Heart right ventricle (tissue), 16 donors: ENCODE results near the gene PRDX3. TPM values are rescaled to one million over a fixed set of nuclear protein-coding genes. Genes with fewer than 3 reads are reported as not detected.
A peak's percentile ranks its signal among the peaks of the same experiment; 100 is the strongest.
"Not testable (repeated sequence)": the region's sequence is repeated elsewhere in the genome, so short reads cannot be mapped to it uniquely, and the experiment has no call there.

Source experiments
- ATAC-seq, 8 donors: fragments of 200-7000 bp; cut with Tn5 transposase; one replicate each; pipeline ENCODE4 v1.9.1; 2020; ENCODE audit warnings: mild to moderate bottlenecking in 8 of 8, moderate library complexity in 8 of 8, moderate number of reproducible peaks in 1 of 8
- DNase-seq, 2 donors: peaks; one replicate each; pipeline ENCODE4 v3.0.0-alpha.2; 2020
- H3K27ac ChIP-seq, 10 donors: fragments of 200-600 bp; sonication (generic) in 2 of 10; one replicate each; pipeline versions ENCODE4 v1.5.0 to v1.8.0; 2020 to 2022; ENCODE audit warnings: mild to moderate bottlenecking in 3 of 10
- H3K27me3 ChIP-seq, 7 donors: fragments of 200-600 bp; one replicate each; pipeline ENCODE4 v1.8.0; 2021 to 2022; ENCODE audit warnings: mild to moderate bottlenecking in 2 of 7
- H3K36me3 ChIP-seq, 9 donors: fragments of 200-600 bp; sonication (generic) in 1 of 9; one replicate each; pipeline versions ENCODE4 v1.5.0 to v1.8.0; 2020 to 2022; ENCODE audit warnings: mild to moderate bottlenecking in 2 of 9
- H3K4me1 ChIP-seq, 9 donors: fragments of 200-600 bp; sonication (generic) in 1 of 9; one replicate each; pipeline versions ENCODE4 v1.5.0 to v1.8.0; 2020 to 2022; ENCODE audit warnings: mild to moderate bottlenecking in 4 of 9
- H3K4me3 ChIP-seq, 10 donors: fragments of 200-600 bp; sonication (generic) in 2 of 10; one replicate each; pipeline versions ENCODE4 v1.5.0 to v1.8.0; 2020 to 2022; ENCODE audit warnings: mild to moderate bottlenecking in 7 of 10, moderate library complexity in 2 of 10
- H3K9me3 ChIP-seq, 11 donors: fragments of 200-600 bp in 10 of 11; sonication (generic) in 2 of 11; one replicate each; pipeline versions ENCODE4 v1.5.0 to v1.8.0; 2013 to 2022; ENCODE audit warnings: mild to moderate bottlenecking in 2 of 11, control low read depth in 1 of 11, moderate library complexity in 1 of 11
- CTCF ChIP-seq, 9 donors: fragments of 200-600 bp; sonication (generic) in 2 of 9; IDR thresholded peaks; one replicate each; pipeline versions ENCODE4 v1.5.0 to v1.8.0; 2021 to 2022; ENCODE audit warnings: antibody characterized with exemption in 9 of 9, mild to moderate bottlenecking in 5 of 9, moderate library complexity in 1 of 9
- WGBS, 2 donors: extraction: QIAGEN DNeasy Blood & Tissue Kit; methylation state at CpG; one replicate each; pipeline ENCODE4 v1.1.7; 2013; ENCODE audit warnings: inconsistent platforms in 1 of 2; 5-methylcytosine and 5-hydroxymethylcytosine counted together
- intact Hi-C, 10 donors: fragments of 100-400 bp; cut with DNase I; formaldehyde crosslinking; loops; one replicate each; pipeline versions ENCODE4 v1.11.1 to v1.14.2; 2022
- polyA plus RNA-seq, 2 donors: library from polyadenylated mRNA; stranded (reverse); fragments of 200-250 nt; gene quantifications; one replicate each; pipeline ENCODE4 v1.2.3, GENCODE V29; 2013
- total RNA-seq, 10 donors: library from RNA; stranded (reverse); fragmentation: NEBNext Ultra II Directional in 3 of 10; extraction: Animal tissue kit (Norgen Biotek cat#: 25700) in 3 of 10; gene quantifications; one replicate each; pipeline versions ENCODE4 v1.2.1 to v1.2.4, GENCODE V29; 2021 to 2023
- donor health status: Arrhythmogenic right ventricular cardiomyopathy.
- donor health status: ischemic (EF 13 %, LVEDD 7.1; RV severe dilation, severe dysfunction).
- donor health status: healthy with polysubstance abuse.
- donor health status: DM: no; HTN: yes; CAD: no.
- donor health status: DM: no; HTN: no; CAD: no.
- donor health status: ischemic (EF 25% LVEDD 6.9; RV normal size, moderate dysfunction).
- donor health status: ischemic (EF 25% LVEDD 5.7; RV mildly dilated, moderate dysfunction).
- donor health status: healthy.
- donor health status: DM: yes; HTN: yes; CAD: no.
- donor health status: Ischemic cardiomyopathy.
- donor health status: ischemic (EF 35%, LVEDD 5.7; RV mildly dilated, moderate dysfunction).
- donor health status: nonischemic (EF 11% LVEDD 7.7; RV severe dilation, severe dysfunction).
- donor health status: DM: yes; HTN: yes; CAD: no.
- donor health status: PGD.
- donor health status: ischemic (EF 29% LVEDD 5.4; RV normal size, mild dysfunction).
- donor health status: nonischemic (EF 23%, LVEDD 6.1; RV moderate dilation, normal function).

The PRDX3 gene
- total and polyA plus RNA-seq, 12 donors, result 75.4 to 323 (median 279) TPM

GRCh38 chr10:119139464-119140067, 39.0 kb downstream of the PRDX3 start:
- H3K9me3 ChIP-seq, result no peaks in the 10 kb centered on the region
- WGBS, 2 donors, result 85 to 87% methylated on average over 13 of the region's 13 CpGs
- no peak overlapping the region for H3K4me3 ChIP-seq
- ATAC-seq (peak in 7 of 8 donors; percentile 34 to 66 (median 58)), DNase-seq (peak; percentile 9 to 29)
- intact Hi-C loops, result no loop called here
- no peaks in the 10 kb centered on the region for H3K27me3 ChIP-seq
- peak overlapping the region in 1 of 10 donors; percentile 56 for H3K27ac ChIP-seq
- peaks cover 0 to 56% (median 9%) of the 10 kb centered on the region in 9 donors for H3K36me3 ChIP-seq
- peak in 7 of 9 donors; percentile 23 to 62 (median 34) for TF ChIP-seq CTCF (IDR thresholded peaks at IDR 0.05)
- H3K4me1 ChIP-seq, result peaks cover 0 to 29% (median 0%) of the 10 kb centered on the region in 9 donors

GRCh38 chr10:119138346-119139306, 40.0 kb downstream of the PRDX3 start:
- Histone ChIP-seq H3K4me1 (peaks cover 0 to 39% (median 0%) of the 10 kb centered on the region in 9 donors), H3K9me3 (no peaks in the 10 kb centered on the region), H3K4me3 (no peak overlapping the region), H3K27me3 (no peaks in the 10 kb centered on the region), H3K27ac (peak overlapping the region in 1 of 10 donors; percentile 56), H3K36me3 (peaks cover 0 to 58% (median 9%) of the 10 kb centered on the region in 9 donors)
- ATAC-seq, result peak in 1 of 8 donors; percentile 5
- DNase-seq, result no peak
- WGBS, 2 donors, result 90 to 97% methylated on average over 16 of the region's 16 CpGs
- TF ChIP-seq CTCF (IDR thresholded peaks at IDR 0.05), result no peak
- intact Hi-C loops, result no loop called here

GRCh38 chr10:119137878-119138277, 40.7 kb downstream of the PRDX3 start:
- intact Hi-C loops, ATAC-seq, H3K27ac ChIP-seq, H3K9me3 ChIP-seq, H3K27me3 ChIP-seq, DNase-seq, H3K4me3 ChIP-seq: not testable (repeated sequence)
- 82% methylated on average over 8 of the region's 8 CpGs for WGBS, 2 donors
- peaks cover 0 to 59% (median 17%) of the 10 kb centered on the region in 9 donors for H3K36me3 ChIP-seq
- peaks cover 0 to 46% (median 0%) of the 10 kb centered on the region in 9 donors for H3K4me1 ChIP-seq

GRCh38 chr10:119136084-119136483, 42.5 kb downstream of the PRDX3 start:
- Histone ChIP-seq H3K4me1 (peaks cover 0 to 64% (median 8%) of the 10 kb centered on the region in 9 donors), H3K36me3 (peaks cover 0 to 59% (median 17%) of the 10 kb centered on the region in 9 donors), H3K27me3 (no peaks in the 10 kb centered on the region), H3K4me3 (no peak overlapping the region), H3K9me3 (no peaks in the 10 kb centered on the region), H3K27ac (peak overlapping the region in 2 of 10 donors; percentile 5 to 89)
- no peak for ATAC-seq
- WGBS, 2 donors, result 87 to 88% methylated on average over 7 of the region's 7 CpGs
- no peak for DNase-seq
- intact Hi-C loops, result no loop called here
- TF ChIP-seq CTCF (IDR thresholded peaks at IDR 0.05), result no peak
